GM18502 (cell line): ENCODE measurements around the gene ZNF260.
"Not testable (repeated sequence)": the region's sequence is repeated elsewhere in the genome, so short reads cannot be mapped to it uniquely, and the experiment has no call there.

ENCODE experiments used
- ATAC-seq: cut with Tn5 transposase; IDR thresholded peaks from one replicate; pipeline ENCODE4 v1.9.1; 2021; ENCODE audit warnings: mild to moderate bottlenecking; ENCODE audit not compliant: unreplicated experiment, poor library complexity

Gene ZNF260

GRCh38 chr19:36528194-36528920 is at the start of gene ZNF260:
ZNF260 (minus strand) TSS chr19:36528271; CDS start chr19:36515238, 13,033 bp downstream.
- ATAC-seq: peak; percentile 89

GRCh38 chr19:36577271-36577996 is 49.4 kb upstream of the ZNF260 start:
- ATAC-seq: no peak

DNA sequence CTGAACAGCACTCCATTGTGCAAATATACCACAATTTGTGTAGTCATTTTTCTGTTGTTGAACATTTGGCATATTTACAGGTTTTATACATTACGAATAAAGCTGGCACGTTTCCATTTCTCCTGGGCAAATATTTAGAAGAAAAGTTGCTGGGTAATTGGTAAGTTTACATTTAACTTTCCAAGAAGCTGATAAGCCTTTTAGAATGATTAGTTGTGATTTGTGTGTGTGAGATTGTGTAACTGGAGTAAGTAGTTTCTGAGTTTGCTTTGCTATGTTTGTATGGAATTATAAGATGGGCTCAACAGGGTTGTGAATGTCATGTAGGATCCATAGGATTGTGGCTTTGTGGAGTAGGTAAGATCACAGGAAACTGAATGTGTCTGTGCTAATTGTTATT is 46.7 kb upstream of the ZNF260 start:
- no peak for ATAC-seq

GRCh38 chr19:36573895-36574720 is 46.0 kb upstream of the ZNF260 start:
- no peak for ATAC-seq

DNA sequence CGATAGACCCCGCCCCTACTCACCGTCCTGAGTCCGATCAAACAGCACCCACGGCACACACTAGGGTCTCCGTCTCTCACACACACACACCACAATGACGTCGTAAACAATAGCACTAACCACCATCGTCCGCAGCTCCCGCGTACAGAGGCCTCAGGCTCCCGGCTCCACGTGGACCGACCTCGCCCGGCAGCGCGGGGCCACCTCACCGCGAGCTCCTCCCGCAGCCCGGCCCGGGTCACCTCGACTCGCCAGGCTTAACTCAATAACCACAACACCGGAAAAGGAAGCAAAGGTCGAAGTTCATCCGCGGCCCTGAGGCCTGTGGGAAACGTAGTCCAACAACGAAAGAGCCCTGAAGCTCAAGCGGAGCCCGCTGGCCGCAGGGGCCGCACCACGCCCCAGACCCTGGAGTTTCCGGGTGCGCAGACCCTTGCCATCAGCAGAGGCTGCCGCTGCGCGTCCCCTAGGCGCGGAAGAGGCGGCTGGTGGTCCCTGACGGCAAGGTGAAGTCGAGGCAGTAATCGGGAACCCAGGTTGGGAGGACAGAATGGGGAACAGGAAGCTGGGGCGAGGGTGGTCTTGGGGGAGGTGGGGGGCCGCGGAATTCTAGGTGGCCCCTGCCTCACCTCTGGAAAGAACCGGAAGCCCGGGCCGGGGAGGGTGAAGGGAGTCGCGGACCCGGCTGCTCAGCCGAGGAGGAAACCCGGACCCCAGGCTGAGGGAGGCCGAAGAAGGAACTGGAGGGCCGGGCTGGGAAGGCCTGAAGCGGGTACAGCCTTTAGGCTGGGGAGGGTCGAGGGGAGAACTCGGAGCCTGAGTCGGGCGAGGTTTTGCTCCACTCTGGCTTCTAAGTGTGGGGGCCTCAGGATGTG is 45.2 kb upstream of the ZNF260 start, which contains the start of gene ZNF529:
TSS of gene ZNF529 (minus strand) at position 273 of the 875 bp plus-strand sequence. CDS start 946 bp downstream, outside the sequence.
- peak; percentile 87 for ATAC-seq

GRCh38 chr19:36572593-36573019 is 44.5 kb upstream of the ZNF260 start:
- ATAC-seq: no peak

GRCh38 chr19:36564391-36564790 is 36.3 kb upstream of the ZNF260 start:
- ATAC-seq: no peak

DNA sequence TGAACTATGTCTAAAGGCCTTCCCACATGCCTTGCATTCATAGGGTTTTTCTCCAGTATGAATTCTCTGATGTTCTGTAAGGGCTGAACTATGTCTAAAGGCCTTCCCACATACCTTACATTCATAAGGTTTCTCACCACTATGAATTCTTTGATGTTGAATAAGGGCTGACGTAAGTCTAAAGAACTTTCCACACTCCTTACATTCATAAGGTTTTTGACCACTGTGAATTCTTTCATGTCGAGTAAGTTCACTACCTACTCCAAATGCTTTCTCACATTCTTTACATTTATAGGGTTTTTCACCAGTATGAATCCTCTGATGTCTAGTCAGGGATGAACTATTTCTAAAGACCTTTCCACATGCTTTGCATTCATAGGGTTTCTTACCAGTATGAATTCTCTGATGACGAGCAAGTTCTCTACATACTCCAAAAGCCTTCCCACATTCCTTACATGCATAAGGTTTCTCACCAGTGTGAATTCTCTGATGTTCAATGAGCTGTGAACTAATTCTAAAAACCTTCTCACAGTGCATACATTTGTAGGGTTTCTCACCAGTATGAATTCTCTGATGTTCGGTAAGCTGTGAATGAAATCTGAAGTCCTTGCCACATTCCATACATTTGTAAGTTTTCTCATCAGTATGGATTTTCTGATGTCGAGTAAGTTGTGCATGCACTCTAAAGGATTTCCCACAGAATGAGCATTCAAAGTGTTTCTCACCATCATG is 19.1 kb upstream of the ZNF260 start:
- no peak for ATAC-seq

DNA sequence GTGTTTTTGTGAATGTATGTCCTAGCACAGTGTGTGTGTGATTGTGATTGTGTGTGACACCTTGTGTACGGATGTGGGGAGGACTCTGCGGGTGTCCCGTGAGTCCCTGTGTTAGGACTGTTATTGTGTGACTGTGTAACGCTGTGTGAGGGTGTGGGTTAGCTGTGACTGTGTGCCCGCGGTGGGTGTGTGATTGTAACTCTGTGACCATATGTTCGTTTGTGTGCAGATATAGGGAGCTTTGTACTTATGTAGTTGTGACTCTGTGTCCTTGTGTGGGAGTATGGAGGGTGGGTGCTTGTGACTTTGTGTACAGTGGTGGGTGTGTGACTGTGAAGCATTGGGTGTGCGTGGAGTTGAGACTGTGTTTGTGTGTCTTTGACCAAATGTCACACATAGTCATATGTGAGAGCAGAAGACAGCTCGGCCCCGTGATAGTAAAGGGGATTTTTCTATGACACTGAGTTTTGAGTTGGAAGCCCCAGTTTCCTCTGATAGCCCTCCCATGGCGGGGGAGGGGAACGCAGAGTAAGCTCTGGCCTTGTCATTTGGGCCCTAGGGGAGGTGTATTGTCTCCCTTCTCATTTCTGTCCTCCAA is 949 bp upstream of the ZNF260 start:
- ATAC-seq: peak; percentile 36

GRCh38 chr19:36527873-36528193 is 238 bp downstream of the ZNF260 start:
- no peak for ATAC-seq

DNA sequence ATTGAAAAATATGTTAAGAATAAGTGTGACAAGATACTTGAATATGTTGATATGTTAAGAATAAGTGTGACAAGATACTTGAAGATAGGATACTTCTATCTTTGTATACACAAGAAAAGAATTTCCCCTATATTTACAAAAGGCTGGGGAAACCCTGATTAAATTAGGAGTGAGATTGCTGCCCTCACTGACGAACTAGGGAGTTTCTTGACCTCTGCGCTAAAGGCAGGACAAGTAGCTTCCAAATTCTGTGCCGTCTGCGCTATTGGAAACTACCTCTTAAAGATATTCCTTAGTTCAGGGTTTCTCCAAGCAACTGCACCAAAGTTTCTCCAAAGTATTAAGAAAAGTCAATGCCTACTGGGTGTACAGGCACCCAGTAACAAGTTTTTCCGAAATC is 730 bp downstream of the ZNF260 start:
- ATAC-seq: no peak

GRCh38 chr19:36526581-36526980 is 1.5 kb downstream of the ZNF260 start:
- no peak for ATAC-seq

- ATAC-seq: no peak
Observed at GRCh38 chr19:36524617-36525016, 3.5 kb downstream of the ZNF260 start.

DNA sequence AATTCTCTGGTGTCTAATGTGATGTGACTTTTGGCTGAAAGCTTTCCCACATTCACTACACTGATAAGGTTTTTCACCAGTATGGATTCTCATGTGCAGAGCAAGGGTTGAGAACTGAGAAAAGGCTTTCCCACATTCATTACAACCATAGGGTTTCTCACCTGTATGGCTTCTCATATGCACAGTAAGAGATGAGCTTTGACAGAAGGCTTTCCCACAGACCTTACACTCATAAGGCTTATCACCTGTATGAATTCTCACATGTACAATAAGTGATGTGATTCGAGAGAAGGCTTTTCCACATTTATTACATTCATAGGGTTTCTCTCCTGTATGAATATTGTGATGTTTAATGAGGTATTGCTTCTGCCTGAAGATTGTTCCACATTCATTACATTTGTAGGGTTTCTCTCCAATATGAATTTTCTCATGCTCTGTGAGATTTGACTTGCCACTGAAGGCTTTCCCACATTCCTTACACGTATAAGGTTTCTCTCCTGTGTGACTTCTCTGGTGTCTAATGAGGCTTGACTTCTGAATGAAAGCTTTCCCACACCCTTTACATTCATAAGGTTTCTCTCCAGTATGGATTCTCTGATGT is 14.0 kb downstream of the ZNF260 start:
- no peak for ATAC-seq

GRCh38 chr19:36508325-36508724 is 19.7 kb downstream of the ZNF260 start:
- no peak for ATAC-seq

- ATAC-seq: no peak
Observed at GRCh38 chr19:36501973-36502372, 26.1 kb downstream of the ZNF260 start.

GRCh38 chr19:36497001-36497400 is 31.1 kb downstream of the ZNF260 start:
- ATAC-seq: no peak

- not testable (repeated sequence) for ATAC-seq
Observed at GRCh38 chr19:36492689-36493453, 35.2 kb downstream of the ZNF260 start.
